Measurements from ENCODE around the gene PDE9A. TPM values are rescaled to one million over a fixed set of nuclear protein-coding genes. Genes with fewer than 3 reads are reported as not detected.

PDE9A gene
- total RNA-seq, 1 experiment from 2014 or later, result 31.9 TPM

DNA sequence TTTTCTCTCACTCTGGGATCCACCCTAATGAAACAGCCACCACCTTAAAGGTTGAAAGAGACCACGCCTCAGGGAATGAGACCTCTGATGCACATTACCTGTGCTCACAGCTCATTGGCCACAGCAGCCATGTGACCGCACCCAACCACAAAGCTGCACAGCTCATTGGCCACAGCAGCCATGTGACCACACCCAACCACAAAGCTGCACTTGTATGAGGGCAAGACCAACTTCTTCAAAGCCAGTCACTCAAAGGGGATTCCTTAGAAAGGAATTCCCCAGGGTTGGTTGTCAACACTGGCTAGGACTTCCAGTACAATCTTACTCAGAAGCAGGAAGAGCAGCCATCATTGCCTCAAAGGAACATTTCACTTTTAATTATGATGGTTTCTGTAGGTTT, 43.6 kb upstream of the PDE9A start:
- H3K27ac ChIP-seq (ENCODE audit: insufficient read length, low read depth, low read length), result no peak overlapping the region
- H4K5ac ChIP-seq (ENCODE audit: insufficient read length, low read depth, low read length), result no peak overlapping the region
- no peaks in the 10 kb centered on the region for H3K23me2 ChIP-seq (ENCODE audit: insufficient read length, low read depth, low read length, poor library complexity, severe bottlenecking)
- H3K4ac ChIP-seq (ENCODE audit: low read depth, low read length), result no peak overlapping the region
- H3T11ph ChIP-seq (ENCODE audit: low read length), result no peak overlapping the region
- no peak overlapping the region for H2BK20ac ChIP-seq (ENCODE audit: low read depth, low read length, poor library complexity, severe bottlenecking)
- no peak overlapping the region for H2BK15ac ChIP-seq (ENCODE audit: low read depth, low read length)
- no peaks in the 10 kb centered on the region for H3K9me3 ChIP-seq (ENCODE audit: control insufficient read depth, low read depth, low read length)
- no peak overlapping the region for H2BK120ac ChIP-seq (ENCODE audit: low read depth, low read length, poor library complexity, severe bottlenecking)
- Mint-ChIP-seq H3K27ac (no peak overlapping the region), H3K36me3 (ENCODE audit: insufficient read depth in 1 of 3, low read depth in 3 of 3) (peaks cover 0 to 2% (median 1%) of the 10 kb centered on the region in 3 experiments; a peak in 3 of 7 replicates), H3K4me1 (peaks cover 0 to 6% of the 10 kb centered on the region in 2 experiments; a peak in 2 of 4 replicates), H3K9me3 (peaks cover 5 to 15% of the 10 kb centered on the region in 2 experiments; a peak in 4 of 5 replicates), H3K27me3 (ENCODE audit: low read depth) (peaks cover 36% of the 10 kb centered on the region), H3K4me3 (no peak overlapping the region)
- no peak overlapping the region for H2AK5ac ChIP-seq (ENCODE audit: insufficient read length, low read length)
- no peak for DNase-seq
- H3K23ac ChIP-seq (ENCODE audit: insufficient read length, low read depth, low read length), result no peak overlapping the region
- H4K91ac ChIP-seq (ENCODE audit: insufficient read length, low read depth, low read length), result no peak overlapping the region
- H2BK12ac ChIP-seq (ENCODE audit: insufficient read length, low read depth, low read length), result no peak overlapping the region
- TF ChIP-seq, protein P1, sequence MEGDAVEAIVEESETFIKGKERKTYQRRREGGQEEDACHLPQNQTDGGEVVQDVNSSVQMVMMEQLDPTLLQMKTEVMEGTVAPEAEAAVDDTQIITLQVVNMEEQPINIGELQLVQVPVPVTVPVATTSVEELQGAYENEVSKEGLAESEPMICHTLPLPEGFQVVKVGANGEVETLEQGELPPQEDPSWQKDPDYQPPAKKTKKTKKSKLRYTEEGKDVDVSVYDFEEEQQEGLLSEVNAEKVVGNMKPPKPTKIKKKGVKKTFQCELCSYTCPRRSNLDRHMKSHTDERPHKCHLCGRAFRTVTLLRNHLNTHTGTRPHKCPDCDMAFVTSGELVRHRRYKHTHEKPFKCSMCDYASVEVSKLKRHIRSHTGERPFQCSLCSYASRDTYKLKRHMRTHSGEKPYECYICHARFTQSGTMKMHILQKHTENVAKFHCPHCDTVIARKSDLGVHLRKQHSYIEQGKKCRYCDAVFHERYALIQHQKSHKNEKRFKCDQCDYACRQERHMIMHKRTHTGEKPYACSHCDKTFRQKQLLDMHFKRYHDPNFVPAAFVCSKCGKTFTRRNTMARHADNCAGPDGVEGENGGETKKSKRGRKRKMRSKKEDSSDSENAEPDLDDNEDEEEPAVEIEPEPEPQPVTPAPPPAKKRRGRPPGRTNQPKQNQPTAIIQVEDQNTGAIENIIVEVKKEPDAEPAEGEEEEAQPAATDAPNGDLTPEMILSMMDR (conservative IDR thresholded peaks at IDR 0.05), result no peak
- H3K4me2 ChIP-seq (ENCODE audit: insufficient read depth, insufficient read length, low read length), result no peak overlapping the region
- H3K27me3 ChIP-seq (ENCODE audit: insufficient read depth, low read length), result no peaks in the 10 kb centered on the region
- no peak overlapping the region for H3K18ac ChIP-seq (ENCODE audit: insufficient read length, low read depth, low read length)
- no peaks in the 10 kb centered on the region; the same call in 1 of the 2 replicates for H3K4me1 ChIP-seq (ENCODE audit: insufficient read depth, low read length)
- no peak overlapping the region for H4K8ac ChIP-seq (replicated peaks; ENCODE audit: insufficient read length, low read depth, low read length)
- no peak overlapping the region for H3K14ac ChIP-seq (ENCODE audit: insufficient read depth, low read length)
- no peak overlapping the region for H3K9ac ChIP-seq (ENCODE audit: extremely low read depth, insufficient read length, low read length)
- WGBS (ENCODE audit: extremely low coverage, insufficient read length, low lambda C conversion rate), result no CpG with 5 or more reads among the region's 2 CpGs
- no peak overlapping the region for H2BK5ac ChIP-seq (ENCODE audit: insufficient read length, low read length)
- H2AFZ ChIP-seq (ENCODE audit: low read length), result no peak overlapping the region
- H4K20me1 ChIP-seq (ENCODE audit: control insufficient read depth, insufficient read depth, insufficient read length), result no peaks in the 10 kb centered on the region
- no peaks in the 10 kb centered on the region for H3K79me1 ChIP-seq (ENCODE audit: insufficient read depth, low read depth, low read length, poor library complexity, severe bottlenecking)
- H3K79me2 ChIP-seq (ENCODE audit: insufficient read depth, low read length), result no peaks in the 10 kb centered on the region
- no peak overlapping the region for H3K56ac ChIP-seq (ENCODE audit: insufficient read length, low read depth, low read length)
